HL-60/S4 (cell line): ENCODE measurements around the gene ELAC2.
"Not testable (repeated sequence)": the region's sequence is repeated elsewhere in the genome, so short reads cannot be mapped to it uniquely, and the experiment has no call there.

Experiments
- in situ Hi-C: fragments of 300-500 bp; cut with MboI; formaldehyde crosslinking; loops from 2 replicates; pipeline ENCODE4 v1.14.3; 2022; ENCODE audit warnings: low sequenced_read_pairs

The ELAC2 gene

GRCh38 chr17:12990041-12990808 is 27.6 kb downstream of the ELAC2 start:
- in situ Hi-C loops, result no loop called here

DNA sequence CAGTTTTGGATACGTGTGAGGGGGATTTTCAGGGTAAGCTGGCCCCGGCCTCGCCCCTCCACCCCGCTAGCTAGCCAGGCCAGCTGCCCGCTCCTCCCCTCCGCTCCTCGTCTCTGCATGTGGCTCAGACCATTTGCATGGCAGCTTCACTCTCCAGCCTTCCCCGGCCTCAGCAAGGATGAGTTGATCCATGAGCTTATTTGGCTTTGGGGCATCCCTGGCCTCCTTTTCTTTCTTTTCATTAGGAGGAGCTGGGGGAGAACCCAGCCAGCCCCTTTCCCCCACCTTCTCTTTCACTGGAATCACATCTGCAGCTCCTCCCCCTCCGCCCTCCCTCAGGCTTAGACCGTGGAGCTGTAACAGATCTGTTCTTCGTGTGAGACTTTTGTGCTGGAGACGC is 30.7 kb downstream of the ELAC2 start:
- in situ Hi-C loops, result no loop called here

DNA sequence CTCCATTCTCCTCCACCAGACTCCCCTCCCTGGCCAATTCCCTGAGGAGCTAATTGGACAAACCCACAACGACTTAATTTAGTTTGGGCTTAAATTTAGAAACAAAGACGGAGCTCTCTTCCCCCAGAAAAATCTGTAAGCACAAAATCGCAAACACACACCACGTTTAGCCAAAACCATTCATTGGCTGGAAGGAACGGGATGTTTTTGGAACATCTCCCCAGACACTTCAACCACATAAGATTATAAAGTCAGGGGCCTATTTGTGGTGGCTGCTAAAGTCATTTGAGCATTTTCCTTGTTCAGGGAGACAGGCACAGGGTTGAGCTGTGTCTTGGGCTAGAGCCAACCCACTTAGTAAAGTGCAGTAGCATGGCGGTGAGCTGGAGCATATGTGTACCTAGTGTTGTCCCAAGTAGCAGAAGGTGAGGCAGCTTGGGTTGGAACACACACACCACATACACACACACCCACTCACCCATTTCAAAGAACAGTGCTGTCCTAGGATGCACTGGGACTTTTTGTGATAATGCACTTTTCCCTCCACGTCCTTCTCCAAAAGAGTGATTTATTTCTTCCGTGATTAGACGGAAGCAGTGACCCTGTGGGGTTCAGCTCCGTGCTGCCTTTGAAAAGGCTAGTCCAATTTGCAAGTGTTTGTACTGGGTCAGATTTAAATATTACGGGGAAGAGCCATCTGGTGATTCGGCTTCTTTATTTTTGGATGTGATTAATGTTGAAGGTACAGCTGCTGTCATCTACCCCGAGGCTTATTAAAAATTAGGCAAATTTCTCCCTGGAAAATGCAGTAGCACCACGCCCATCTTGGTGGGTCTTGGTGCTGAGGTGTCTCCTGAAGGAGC is 32.2 kb downstream of the ELAC2 start:
- in situ Hi-C loops, result no loop called here

- in situ Hi-C loops, result no loop called here
Observed at GRCh38 chr17:12983991-12984884, 33.6 kb downstream of the ELAC2 start.

GRCh38 chr17:12982224-12982623 is 35.6 kb downstream of the ELAC2 start:
- in situ Hi-C loops, result no loop called here

DNA sequence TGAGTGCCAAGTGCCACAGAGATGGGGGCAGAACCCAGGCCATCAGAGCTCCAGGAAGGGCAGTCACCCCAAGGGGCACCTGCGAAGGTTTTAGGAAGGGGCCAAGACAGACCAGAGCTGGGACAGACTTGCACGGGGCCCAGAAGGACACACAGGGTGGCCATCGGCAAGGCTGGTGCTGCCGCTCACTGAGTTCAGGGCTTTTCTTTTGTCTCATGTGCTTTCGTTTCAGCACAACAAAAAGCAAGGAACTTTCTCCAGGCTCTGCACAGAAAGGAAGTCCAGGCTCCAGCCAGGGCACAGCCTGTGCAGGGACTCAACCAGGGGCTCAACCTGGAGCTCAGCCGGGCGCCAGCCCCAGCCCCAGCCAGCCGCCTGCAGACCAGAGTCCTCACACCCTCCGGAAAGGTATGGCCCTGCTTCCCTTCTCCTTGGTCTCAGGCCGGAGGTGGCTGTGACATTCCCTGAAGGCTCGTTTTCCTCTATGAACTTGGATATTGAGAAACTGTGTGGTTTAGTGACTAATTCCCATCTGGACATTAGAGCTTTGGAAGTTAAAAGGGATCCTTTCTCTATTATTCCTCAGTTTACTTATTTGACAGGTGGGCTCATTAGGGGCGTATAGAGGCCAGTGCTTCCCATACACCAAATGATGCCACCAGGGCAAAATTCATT is 37.9 kb downstream of the ELAC2 start:
- in situ Hi-C loops, result no loop called here

DNA sequence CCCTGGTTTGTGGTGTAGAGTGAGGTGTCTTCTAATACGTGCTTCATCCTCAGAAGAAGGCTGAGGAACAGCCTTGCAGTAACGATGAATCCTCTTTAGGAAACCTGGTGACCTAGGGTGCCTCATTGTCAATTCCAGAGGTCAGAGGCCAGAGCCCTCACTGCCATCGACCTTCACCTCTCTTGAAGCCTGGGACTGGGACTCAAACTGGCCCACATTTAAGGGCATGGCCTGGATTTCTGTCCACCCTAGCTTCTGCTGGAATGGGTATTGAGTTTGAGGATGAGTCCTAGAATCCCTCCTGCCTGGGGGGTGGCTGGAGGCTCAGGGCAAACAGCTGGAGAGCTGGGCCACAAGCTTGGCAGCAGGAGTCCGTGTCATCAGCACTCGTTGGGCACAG is 38.6 kb downstream of the ELAC2 start:
- in situ Hi-C loops, result no loop called here

- in situ Hi-C loops, result not testable (repeated sequence)
Observed at GRCh38 chr17:12978787-12979186, 39.0 kb downstream of the ELAC2 start.

DNA sequence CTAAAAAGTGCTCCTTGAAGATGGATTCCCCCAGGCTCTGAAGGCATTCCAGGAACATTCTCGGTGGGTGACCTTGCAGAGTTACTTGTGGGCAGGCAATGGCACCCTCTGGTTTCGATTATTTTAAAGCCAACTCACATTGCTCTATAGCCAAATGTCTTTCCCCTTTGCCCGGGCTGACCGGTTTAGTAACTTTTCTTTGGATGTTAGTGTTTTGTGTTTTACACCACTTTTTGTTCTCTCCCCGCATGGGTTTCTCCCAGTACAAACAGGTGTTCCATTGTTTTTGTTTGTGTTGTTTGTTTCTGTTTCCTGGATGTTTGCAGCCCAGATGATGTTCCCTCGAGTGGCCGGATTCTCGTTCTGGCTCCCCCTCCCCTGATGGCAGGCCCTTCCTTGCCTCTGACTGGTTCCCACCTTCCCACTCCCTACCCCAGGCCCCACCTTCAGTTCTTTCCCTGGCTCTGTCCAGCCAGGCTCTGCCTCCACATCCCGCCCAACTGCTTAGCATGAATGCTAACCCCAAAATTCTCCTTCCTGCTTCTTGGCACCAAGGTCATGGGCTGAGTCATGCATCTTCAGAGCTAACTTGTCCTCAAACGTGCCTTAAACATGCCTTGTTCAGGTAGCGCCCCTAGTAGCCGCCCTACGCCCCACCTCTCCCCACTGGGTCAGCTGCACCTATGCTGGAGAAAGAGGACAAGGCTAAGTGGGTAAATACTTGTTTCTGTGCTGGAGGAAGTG is 40.6 kb downstream of the ELAC2 start:
- in situ Hi-C loops, result no loop called here

- in situ Hi-C loops, result no loop called here
Observed at GRCh38 chr17:12974005-12974531, 43.8 kb downstream of the ELAC2 start.

- in situ Hi-C loops, result no loop called here
Observed at GRCh38 chr17:12973496-12974004, 44.3 kb downstream of the ELAC2 start.

DNA sequence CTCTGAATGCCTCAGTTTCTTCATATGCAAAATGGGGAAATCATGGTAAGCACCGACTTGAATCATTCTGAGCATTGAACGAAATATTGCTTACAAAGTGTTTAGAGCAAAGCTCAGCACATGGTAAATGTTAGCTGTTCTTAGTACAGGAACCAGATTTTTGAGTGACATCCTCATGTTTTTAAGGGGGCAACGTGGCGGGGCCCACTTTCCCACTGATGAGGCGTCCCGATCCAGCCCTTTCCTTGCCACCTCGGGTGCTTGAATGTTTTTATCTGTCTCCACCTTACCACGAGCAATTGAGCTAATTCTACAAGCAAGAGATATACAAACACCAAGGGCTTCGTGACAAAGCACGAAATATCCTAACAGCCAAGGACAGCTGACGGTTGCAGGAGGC is 49.9 kb downstream of the ELAC2 start:
- in situ Hi-C loops, result no loop called here

DNA sequence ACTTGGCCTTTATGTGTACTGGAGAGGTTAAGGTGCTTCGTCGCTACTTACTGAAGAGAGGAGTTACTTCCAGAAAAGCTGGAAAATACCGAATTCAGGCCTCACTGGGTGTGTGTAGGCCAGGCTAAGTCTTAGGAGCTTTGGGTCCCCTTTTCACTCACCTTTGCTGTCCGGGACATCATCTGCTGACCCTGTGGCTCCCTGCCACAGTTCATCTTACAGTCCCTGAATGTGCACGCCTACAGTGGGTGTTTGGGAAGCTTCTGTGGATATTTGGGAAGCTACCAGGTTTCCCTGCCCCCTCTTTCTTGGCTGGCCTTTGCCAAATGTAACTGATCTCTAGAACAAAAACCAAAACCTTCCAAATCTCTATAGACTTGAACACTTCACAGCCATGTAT is 51.4 kb downstream of the ELAC2 start:
- in situ Hi-C loops, result no loop called here

- in situ Hi-C loops, result no loop called here
Observed at GRCh38 chr17:12965988-12966387, 51.8 kb downstream of the ELAC2 start.

- in situ Hi-C loops, result no loop called here
Observed at GRCh38 chr17:12964840-12965239, 53.0 kb downstream of the ELAC2 start.

DNA sequence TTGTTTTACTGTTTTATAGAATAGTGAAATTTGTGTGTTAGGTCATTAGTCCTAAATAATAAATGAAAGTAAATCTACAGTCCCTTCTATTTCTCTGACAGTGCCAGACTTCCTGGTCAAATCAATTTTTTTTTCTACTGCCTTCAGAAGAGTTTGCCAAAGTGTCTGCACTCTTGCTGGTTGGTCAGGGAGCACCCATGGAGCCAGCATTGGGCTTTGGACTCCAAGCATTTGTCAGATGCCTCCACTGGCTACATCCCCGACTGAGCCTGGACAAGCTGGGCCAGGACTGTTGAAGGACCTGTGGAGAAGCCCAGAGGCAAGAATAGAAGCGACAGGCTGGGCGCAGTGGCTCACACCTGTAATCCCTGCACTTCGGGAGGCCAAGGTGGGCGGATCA is 53.7 kb downstream of the ELAC2 start:
- in situ Hi-C loops, result no loop called here

DNA sequence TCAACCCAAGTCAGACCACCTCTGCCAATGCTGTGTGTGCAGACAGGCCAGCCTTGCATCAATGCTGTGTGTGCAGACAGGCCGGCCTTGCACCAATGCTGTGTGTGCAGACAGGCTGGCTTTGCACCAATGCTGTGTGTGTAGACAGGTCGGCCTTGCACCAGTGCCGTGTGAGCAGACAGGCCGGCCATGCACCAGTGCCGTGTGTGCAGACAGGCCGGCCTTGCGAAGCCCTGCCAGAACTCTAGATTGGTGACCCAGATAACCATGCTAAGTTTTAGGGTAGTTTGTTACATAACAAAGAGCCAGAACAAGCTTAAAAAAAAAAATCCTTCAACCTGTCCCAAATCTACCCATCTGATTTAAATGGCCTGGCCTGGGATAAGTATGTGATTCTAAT is 54.3 kb downstream of the ELAC2 start:
- in situ Hi-C loops, result no loop called here

GRCh38 chr17:12961655-12962054 is 56.2 kb downstream of the ELAC2 start:
- in situ Hi-C loops, result no loop called here

GRCh38 chr17:12959441-12959840 is 58.4 kb downstream of the ELAC2 start:
- in situ Hi-C loops, result no loop called here
